ENCODE measurements around the gene CD320. TPM values are rescaled to one million over a fixed set of nuclear protein-coding genes. Genes with fewer than 3 reads are reported as not detected.
"Not testable (repeated sequence)": the region's sequence is repeated elsewhere in the genome, so short reads cannot be mapped to it uniquely, and the experiment has no call there.

CD320 gene
- polyA plus RNA-seq, 1 donor (not counting 4 experiments of a cell fraction or from before 2014, with no cell fraction given), result 14.1 TPM

DNA sequence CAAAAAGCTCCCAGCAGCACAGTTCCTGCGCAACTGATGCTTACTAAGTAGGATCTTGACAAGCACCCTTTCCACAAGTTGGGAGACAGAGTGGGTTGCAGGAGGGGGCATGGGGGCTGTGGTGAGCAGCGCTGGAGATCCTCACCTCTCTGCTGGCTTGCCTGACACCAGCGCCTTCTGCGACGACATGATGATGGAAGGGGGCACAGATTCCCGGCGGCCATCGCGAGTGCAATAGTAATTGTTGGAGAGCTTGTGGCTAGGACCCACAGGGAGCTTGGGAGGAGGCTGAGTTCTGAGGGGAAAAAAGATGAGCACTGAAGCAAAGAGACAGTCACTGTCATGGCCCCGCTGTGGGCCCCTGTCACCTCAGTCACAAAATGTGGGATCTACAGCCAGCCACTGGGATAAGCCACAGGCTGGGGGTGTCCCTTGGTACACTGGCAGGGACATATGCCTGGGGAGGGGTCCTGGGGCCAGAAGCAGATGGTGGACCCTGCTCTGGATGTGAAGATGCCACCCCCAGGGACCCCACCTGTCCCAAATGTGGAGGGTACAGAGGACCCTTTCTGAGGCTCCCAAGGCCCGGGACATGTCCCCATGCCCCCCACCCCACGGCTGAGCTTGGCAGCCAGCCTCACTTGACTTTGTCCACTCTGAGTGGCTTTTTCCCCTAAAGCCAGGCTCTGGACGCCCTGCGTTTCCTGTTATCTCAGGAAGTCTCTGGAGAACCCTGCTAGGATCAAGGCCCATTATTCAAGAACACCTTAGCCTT lies 8.4 kb upstream of the CD320 start:
- TF ChIP-seq EZH2 (IDR thresholded peaks at IDR 0.05; ENCODE audit: low read length) (no peak), CTCF (optimal IDR thresholded peaks at IDR 0.05 in 1 of 3, IDR thresholded peaks at IDR 0.05 in 1 of 3, conservative IDR thresholded peaks at IDR 0.05 in 1 of 3; ENCODE audit: extremely low read depth in 1 of 3, insufficient read depth in 2 of 3, low read length in 3 of 3) (no peak)
- Histone ChIP-seq H3K9ac (ENCODE audit: control insufficient read depth, extremely low read depth, insufficient read depth, low read length) (no peak overlapping the region), H3K4me3 (ENCODE audit: control insufficient read depth in 2 of 3, extremely low read depth in 1 of 3, insufficient read depth in 2 of 3, low read depth in 1 of 3, low read length in 3 of 3) (no peak overlapping the region), H3K27ac (ENCODE audit: control insufficient read depth, insufficient read depth, low read length) (no peak overlapping the region), H3K36me3 (ENCODE audit: control insufficient read depth in 2 of 2, extremely low read depth in 1 of 2, insufficient read depth in 2 of 2, low read length in 2 of 2) (peaks cover 12 to 18% of the 10 kb centered on the region in 2 experiments), H3K27me3 (ENCODE audit: control insufficient read depth, extremely low read depth, insufficient read depth, low read length) (no peaks in the 10 kb centered on the region), H4K20me1 (ENCODE audit: control insufficient read depth, extremely low read depth, insufficient read depth, low read length) (no peaks in the 10 kb centered on the region), H2AFZ (ENCODE audit: control insufficient read depth, low read length) (no peak overlapping the region), H3K9me3 (ENCODE audit: control insufficient read depth, low read depth, low read length) (no peaks in the 10 kb centered on the region), H3K4me1 (ENCODE audit: control insufficient read depth, extremely low read depth, insufficient read depth, low read length) (peaks cover 15% of the 10 kb centered on the region), H3K9me1 (ENCODE audit: control insufficient read depth, extremely low read depth, insufficient read depth, low read length) (no peaks in the 10 kb centered on the region), H3K4me2 (ENCODE audit: control insufficient read depth, extremely low read depth, insufficient read depth, low read depth, low read length) (no peak overlapping the region), H3K79me2 (ENCODE audit: control insufficient read depth, insufficient read depth, low read length) (peaks cover 18% of the 10 kb centered on the region)
- dilution Hi-C loops (cut with MboI; ENCODE audit: extremely low pct_ligation_motif_present, low sequenced_read_pairs), result no loop called here
- no peak for DNase-seq (ENCODE audit: low read depth, low spot score)
- FAIRE-seq, result no peak

DNA sequence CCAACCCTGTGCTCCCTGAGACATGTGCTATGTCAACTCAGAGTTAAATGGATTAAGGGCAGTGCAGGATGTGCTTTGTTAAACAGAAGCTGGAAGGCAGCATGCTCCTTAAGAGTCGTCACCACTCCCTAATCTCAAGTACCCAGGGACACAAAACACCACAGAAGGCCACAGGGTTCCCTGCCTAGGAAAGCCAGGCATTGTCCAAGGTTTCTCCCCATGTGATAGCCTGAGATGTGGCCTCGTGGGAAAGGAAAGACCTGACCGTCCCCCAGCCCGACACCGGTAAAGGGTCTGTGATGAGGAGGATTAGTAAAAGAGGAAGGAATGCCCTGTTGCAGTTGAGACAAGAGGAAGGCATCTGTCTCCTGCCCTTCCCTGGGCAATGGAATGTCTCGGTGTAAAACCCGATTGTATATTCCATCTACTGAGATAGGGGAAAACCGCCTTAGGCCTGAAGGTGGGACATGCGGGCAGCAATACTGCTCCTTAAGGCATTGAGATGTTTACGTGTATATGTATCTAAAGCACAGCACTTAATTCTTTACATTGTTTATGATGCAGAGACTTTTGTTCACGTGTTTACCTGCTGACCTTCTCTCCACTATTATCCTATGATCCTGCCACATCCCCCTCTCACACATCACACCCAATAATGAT lies 7.0 kb upstream of the CD320 start:
- dilution Hi-C loops (cut with MboI; ENCODE audit: extremely low pct_ligation_motif_present, low sequenced_read_pairs), result not testable (repeated sequence)

More for the DNA sequence above, 7.0 kb upstream of the CD320 start:
- FAIRE-seq; H3K27me3 ChIP-seq (ENCODE audit: control insufficient read depth, extremely low read depth, insufficient read depth, low read length); DNase-seq (ENCODE audit: low read depth, low spot score); H3K4me3 ChIP-seq (ENCODE audit: control insufficient read depth in 2 of 3, extremely low read depth in 1 of 3, insufficient read depth in 2 of 3, low read depth in 1 of 3, low read length in 3 of 3); H3K4me2 ChIP-seq (ENCODE audit: control insufficient read depth, extremely low read depth, insufficient read depth, low read depth, low read length); H3K9me1 ChIP-seq (ENCODE audit: control insufficient read depth, extremely low read depth, insufficient read depth, low read length); H3K79me2 ChIP-seq (ENCODE audit: control insufficient read depth, insufficient read depth, low read length); H2AFZ ChIP-seq (ENCODE audit: control insufficient read depth, low read length); H4K20me1 ChIP-seq (ENCODE audit: control insufficient read depth, extremely low read depth, insufficient read depth, low read length); H3K9ac ChIP-seq (ENCODE audit: control insufficient read depth, extremely low read depth, insufficient read depth, low read length); H3K9me3 ChIP-seq (ENCODE audit: control insufficient read depth, low read depth, low read length); H3K27ac ChIP-seq (ENCODE audit: control insufficient read depth, insufficient read depth, low read length): not testable (repeated sequence)
- Histone ChIP-seq H3K4me1 (ENCODE audit: control insufficient read depth, extremely low read depth, insufficient read depth, low read length) (peaks cover 12% of the 10 kb centered on the region), H3K36me3 (ENCODE audit: control insufficient read depth in 2 of 2, extremely low read depth in 1 of 2, insufficient read depth in 2 of 2, low read length in 2 of 2) (peaks cover 15 to 26% of the 10 kb centered on the region in 2 experiments)

Measured in keratinocyte (primary cell).